AG04450 (cell line): ENCODE measurements around the gene TXNDC12. TPM values are rescaled to one million over a fixed set of nuclear protein-coding genes. Genes with fewer than 3 reads are reported as not detected.
A peak's percentile ranks its signal among the peaks of the same experiment; 100 is the strongest.
"Not testable (repeated sequence)": the region's sequence is repeated elsewhere in the genome, so short reads cannot be mapped to it uniquely, and the experiment has no call there.

Experiments
- CTCF ChIA-PET: fragments of 300-600, 350-600 bp; formaldehyde crosslinking; extraction: SDS; loops from one replicate; lab custom pipeline; 2022; ENCODE audit warnings: antibody characterized with exemption, inconsistent platforms; lab: Charles Lee
- POLR2A ChIA-PET: fragments of 350-600 bp; formaldehyde crosslinking; extraction: SDS; loops from one replicate; lab custom pipeline; 2021; ENCODE audit warnings: antibody characterized with exemption, inconsistent platforms; lab: Yijun Ruan, JAX
- DNase-seq: peaks from one replicate; pipeline ENCODE4 v3.0.0-alpha.2; 2011; ENCODE audit warnings: low read depth, low spot score
- H3K27ac ChIP-seq: one replicate; pipeline ENCODE4 v1.5.1; 2012; ENCODE audit warnings: low read depth, low read length, control low read depth
- H3K27me3 ChIP-seq: one replicate; pipeline ENCODE4 v1.6.0; 2012; ENCODE audit warnings: low read length; ENCODE audit not compliant: control insufficient read depth, insufficient read depth
- H3K4me3 ChIP-seq: 2 replicates; pipeline ENCODE4 v1.5.1; 2011; ENCODE audit warnings: mild to moderate bottlenecking, low read depth, low read length, control low read depth
- H3K9me3 ChIP-seq: 2 replicates; pipeline ENCODE4 v1.5.1; 2012; ENCODE audit warnings: low read length; ENCODE audit not compliant: control insufficient read depth, insufficient read depth
- polyA minus RNA-seq: library from RNA; depleted of rRNA, polyadenylated mRNA; stranded (reverse); fragments of >200 nt; gene quantifications from 2 replicates; pipeline ENCODE4 v1.2.3, GENCODE V29; 2011; rRNA and poly(A)+ RNA removed
- polyA plus RNA-seq: library from polyadenylated mRNA; depleted of rRNA; stranded (reverse); fragments of >200 nt; gene quantifications from 2 replicates; pipeline ENCODE4 v1.2.3, GENCODE V29; 2011; rRNA removed
- TF ChIP-seq, protein P1 (sequence below): IDR thresholded peaks from 2 replicates; pipeline ENCODE4 v1.5.1; 2011; ENCODE audit warnings: low read depth, low read length, control low read depth, inconsistent platforms

TXNDC12 gene
- polyA plus RNA-seq (39.8 and 55.8 TPM in 2 replicates), polyA minus RNA-seq (15.2 and 23.2 TPM in 2 replicates)

DNA sequence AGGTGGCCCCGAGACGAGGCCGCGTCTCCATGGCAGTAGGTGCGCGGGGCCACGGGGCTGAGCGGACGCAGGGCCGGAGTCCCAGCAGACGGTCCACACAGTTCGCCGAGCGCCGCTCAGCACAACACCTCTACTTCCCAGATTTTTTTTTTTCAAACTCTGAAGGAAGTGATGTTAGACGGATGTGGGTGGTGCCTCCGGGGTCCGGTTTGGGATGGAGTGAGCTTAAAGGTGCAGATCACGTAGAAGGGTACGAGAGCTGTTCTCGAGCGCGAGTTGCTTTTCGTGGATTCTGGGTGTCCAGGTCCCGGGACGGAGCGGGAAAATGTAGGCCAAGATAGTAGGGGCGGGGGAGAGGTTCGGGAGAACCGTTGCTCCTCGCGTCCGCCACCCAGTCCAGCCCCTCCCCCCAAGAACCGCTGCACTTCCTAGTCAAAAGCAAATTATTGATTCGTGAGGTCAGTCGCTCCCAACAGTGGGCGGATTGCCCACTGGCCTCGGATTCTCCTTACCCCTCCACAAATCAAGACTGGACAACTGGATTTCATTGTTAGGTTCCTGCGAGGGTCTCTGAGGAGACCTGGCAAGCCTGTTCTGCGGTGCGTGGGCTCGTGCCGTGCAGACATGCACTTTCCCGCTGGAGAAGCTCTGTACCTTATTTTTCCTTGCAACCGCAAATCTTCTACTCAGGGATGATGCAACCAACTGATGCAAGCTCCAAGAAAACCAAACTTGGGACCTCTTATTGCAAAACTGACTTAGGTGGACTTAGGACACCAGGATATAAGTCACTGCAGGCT, at the start of gene TXNDC12:
TXNDC12 (minus strand) TSS at position 126 of the 800 bp plus-strand sequence; CDS start at position 31, 95 bp downstream.
- no peaks in the 10 kb centered on the region; the same call in 1 of the 2 replicates for H3K9me3 ChIP-seq
- no peaks in the 10 kb centered on the region for H3K27me3 ChIP-seq
- POLR2A ChIA-PET, result interaction anchor here (0.5 to 1.6 kb wide), 10 partner anchors 17 to 862 kb away, joined by 3 to 12 read pairs (median 4); partner anchors contain the start of genes KTI12 and ZYG11B
- H3K27ac ChIP-seq, result peak within 1 kb of the TSS; percentile 97
- DNase-seq, result peak; percentile 75
- TF ChIP-seq, protein P1, sequence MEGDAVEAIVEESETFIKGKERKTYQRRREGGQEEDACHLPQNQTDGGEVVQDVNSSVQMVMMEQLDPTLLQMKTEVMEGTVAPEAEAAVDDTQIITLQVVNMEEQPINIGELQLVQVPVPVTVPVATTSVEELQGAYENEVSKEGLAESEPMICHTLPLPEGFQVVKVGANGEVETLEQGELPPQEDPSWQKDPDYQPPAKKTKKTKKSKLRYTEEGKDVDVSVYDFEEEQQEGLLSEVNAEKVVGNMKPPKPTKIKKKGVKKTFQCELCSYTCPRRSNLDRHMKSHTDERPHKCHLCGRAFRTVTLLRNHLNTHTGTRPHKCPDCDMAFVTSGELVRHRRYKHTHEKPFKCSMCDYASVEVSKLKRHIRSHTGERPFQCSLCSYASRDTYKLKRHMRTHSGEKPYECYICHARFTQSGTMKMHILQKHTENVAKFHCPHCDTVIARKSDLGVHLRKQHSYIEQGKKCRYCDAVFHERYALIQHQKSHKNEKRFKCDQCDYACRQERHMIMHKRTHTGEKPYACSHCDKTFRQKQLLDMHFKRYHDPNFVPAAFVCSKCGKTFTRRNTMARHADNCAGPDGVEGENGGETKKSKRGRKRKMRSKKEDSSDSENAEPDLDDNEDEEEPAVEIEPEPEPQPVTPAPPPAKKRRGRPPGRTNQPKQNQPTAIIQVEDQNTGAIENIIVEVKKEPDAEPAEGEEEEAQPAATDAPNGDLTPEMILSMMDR, result no peak
- CTCF ChIA-PET, result interaction anchor here (0.6 kb wide), 1 partner anchor 25 kb away, joined by 5 read pairs; no protein-coding TSS in a partner anchor
- H3K4me3 ChIP-seq, result peak within 1 kb of the TSS; percentile 90

DNA sequence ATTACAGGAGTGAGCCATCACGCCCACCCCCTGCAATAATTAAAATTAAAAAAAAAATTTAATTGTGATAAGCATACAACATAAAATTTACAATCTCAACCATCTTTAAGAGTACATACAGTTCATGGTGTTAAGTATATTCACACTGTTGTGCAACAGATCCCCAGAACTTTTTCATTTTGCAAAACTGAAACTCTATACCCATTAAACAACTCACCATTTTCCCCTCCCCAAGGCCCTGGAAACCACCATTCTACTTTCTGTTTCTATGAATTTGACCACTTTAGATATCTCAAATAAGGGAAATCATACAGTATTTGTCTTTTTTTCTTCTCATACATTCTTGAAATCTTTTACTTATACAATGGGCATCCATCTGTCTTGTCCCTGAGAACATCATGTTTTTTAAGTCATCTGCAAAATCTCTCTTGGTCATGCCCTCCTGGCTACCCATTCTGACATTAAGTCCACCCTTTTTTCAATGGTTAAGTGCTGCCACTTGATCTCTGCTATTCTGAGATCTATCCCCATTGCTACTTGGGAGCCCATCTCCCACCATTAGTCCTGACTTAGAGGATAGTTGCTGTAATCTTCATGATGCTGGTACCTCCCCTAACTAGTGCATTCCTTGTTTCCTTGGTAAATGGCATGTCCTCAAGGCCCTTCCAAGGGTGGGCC, 47.5 kb upstream of the TXNDC12 start:
- H3K4me3 ChIP-seq, result no peak overlapping the region
- TF ChIP-seq, protein P1, result no peak
- CTCF ChIA-PET, result no interaction called here
- no peaks in the 10 kb centered on the region for H3K9me3 ChIP-seq
- H3K27ac ChIP-seq, result no peak overlapping the region
- H3K27me3 ChIP-seq, result peaks cover 3% of the 10 kb centered on the region
- POLR2A ChIA-PET, result no interaction called here
- no peak for DNase-seq

DNA sequence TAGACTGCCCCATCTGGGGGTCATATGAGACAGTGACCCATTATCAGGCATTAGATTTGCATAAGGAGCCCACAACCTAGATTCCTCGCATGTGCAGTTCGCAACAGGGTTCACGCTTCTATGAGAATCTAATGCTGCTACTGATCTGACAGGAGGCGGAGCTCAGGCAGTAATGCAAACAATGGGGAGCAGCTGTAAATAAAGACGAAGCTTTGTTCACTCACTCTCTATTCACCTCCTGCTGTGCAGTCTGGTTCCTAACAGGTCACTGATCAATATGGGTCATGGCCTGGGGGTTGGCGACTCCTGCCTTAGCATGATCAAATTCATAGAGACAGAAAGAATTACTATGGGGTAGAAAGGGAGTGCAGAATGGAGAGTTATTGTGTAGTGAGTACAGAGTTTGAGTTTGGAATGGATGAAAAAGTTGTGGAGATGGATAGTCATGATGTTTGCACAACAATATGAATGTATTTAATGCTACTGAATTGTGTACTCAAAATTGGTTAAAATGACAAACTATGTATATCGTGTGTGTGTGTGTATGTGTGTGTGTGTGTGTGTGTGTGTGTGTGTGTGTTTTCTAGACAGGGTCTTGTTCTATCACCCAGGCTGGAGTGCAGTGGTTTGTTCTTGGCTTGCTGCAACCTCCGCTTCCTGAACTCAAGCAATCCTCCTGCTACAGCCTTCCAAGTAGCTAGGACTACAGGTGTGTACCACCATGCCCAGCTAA, 43.3 kb upstream of the TXNDC12 start:
- H3K4me3 ChIP-seq, result no peak overlapping the region
- H3K27me3 ChIP-seq, result peaks cover 3% of the 10 kb centered on the region
- no peaks in the 10 kb centered on the region; the same call in 1 of the 2 replicates for H3K9me3 ChIP-seq
- CTCF ChIA-PET, result no interaction called here
- H3K27ac ChIP-seq, result no peak overlapping the region
- no peak for DNase-seq
- TF ChIP-seq, protein P1, result no peak
- POLR2A ChIA-PET, result interaction anchor here (0.7 kb wide), 1 partner anchor 25 kb away, joined by 3 read pairs; no protein-coding TSS in a partner anchor

DNA sequence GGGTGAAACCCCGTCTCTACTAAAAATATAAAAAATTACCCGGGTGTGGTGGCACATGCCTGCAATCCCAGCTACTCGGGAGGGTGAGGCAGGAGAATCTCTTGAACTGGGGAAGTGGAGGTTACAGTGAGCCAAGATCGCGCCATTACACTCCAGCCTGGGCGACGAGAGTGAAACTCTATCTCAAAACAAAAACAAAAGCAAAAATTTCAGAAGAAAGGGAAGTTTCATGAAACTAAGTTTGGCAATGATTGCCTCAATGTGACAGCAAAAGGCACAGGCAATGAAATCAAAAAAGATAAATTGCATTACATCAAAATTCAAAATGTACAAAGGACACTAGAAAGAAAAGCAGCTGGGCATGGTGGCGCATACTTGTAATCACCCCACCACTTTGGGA, 41.2 kb upstream of the TXNDC12 start:
- POLR2A ChIA-PET, result no interaction called here
- Histone ChIP-seq H3K9me3 (peaks cover 2% of the 10 kb centered on the region; the same call in 1 of the 2 replicates), H3K4me3 (no peak overlapping the region), H3K27me3 (peaks cover 3% of the 10 kb centered on the region), H3K27ac (no peak overlapping the region)
- CTCF ChIA-PET, result no interaction called here
- TF ChIP-seq, protein P1, result no peak
- DNase-seq, result no peak

DNA sequence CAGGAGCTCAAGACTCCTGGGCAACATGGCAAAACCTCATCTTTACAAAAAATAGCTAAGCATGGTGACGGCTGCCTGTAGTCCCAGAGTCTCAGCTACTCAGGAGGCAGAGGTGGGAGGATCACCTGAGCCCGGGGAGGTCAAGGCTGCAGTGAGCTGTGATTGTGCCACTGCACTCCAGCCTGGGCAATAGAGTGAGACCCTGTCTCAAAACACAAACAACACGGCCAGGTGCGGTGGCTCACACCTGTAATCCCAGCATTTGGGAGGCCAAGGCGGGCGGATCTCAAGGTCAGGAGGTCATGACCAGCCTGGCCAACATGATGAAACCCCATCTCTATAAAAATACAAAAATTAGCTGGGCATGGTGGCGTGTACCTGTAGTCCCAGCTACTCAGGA, 39.3 kb upstream of the TXNDC12 start:
- not testable (repeated sequence) for DNase-seq, H3K9me3 ChIP-seq, H3K4me3 ChIP-seq, H3K27ac ChIP-seq, H3K27me3 ChIP-seq
- ChIA-PET CTCF (interaction anchor here (1.5 kb wide), 1 partner anchor 202 kb away, joined by 5 read pairs; no protein-coding TSS in a partner anchor), POLR2A (interaction anchor here (1.9 kb wide), 1 partner anchor 39 kb away, joined by 6 read pairs; the partner anchor contains the start of genes BTF3L4 and TXNDC12)

DNA sequence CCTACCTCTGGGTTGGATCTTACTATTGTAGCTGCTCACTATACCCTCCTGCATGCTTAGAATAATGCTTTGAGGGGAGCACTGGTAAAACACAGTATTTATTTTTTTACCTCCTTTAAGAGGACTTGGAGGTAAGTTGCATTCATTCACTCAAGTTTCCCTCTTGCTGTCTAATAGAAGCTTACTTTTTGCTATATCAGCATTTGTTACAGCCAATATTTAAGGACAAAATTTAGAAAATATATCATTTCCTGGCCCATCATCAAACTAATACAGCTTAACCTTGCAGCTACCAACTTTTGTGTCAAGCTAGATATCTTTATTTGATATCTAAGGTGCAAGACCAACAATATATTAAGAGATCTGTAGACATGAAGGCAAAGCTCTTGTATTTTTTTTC, 32.9 kb upstream of the TXNDC12 start:
- H3K4me3 ChIP-seq, H3K27me3 ChIP-seq, H3K9me3 ChIP-seq, POLR2A ChIA-PET, H3K27ac ChIP-seq, DNase-seq: not testable (repeated sequence)
- CTCF ChIA-PET, result interaction anchor here (1.0 kb wide), 1 partner anchor 39 kb away, joined by 3 read pairs; no protein-coding TSS in a partner anchor
